Large intestine (tissue), 3 donors: ENCODE measurements around the gene RALGPS1. TPM values are rescaled to one million over a fixed set of nuclear protein-coding genes. Genes with fewer than 3 reads are reported as not detected.
A peak's percentile ranks its signal among the peaks of the same experiment; 100 is the strongest.

Source experiments
- DNase-seq, 2 donors: peaks; one replicate each; pipeline versions ENCODE4 v3.0.0 to v3.0.0-alpha.2; 2013
- H3K27ac ChIP-seq: one replicate; pipeline ENCODE4 v1.5.1; 2013; ENCODE audit warnings: low read length
- H3K27me3 ChIP-seq: 2 replicates; pipeline ENCODE4 v1.6.1; 2013; ENCODE audit warnings: low read length; ENCODE audit not compliant: control insufficient read depth, insufficient read depth
- H3K36me3 ChIP-seq: 2 replicates; pipeline ENCODE4 v1.6.1; 2013; ENCODE audit warnings: low read length; ENCODE audit not compliant: control insufficient read depth, insufficient read depth
- H3K4me1 ChIP-seq: one replicate; pipeline ENCODE4 v1.6.1; 2013; ENCODE audit warnings: low read length; ENCODE audit not compliant: control insufficient read depth, insufficient read depth
- H3K4me3 ChIP-seq: one replicate; pipeline ENCODE4 v1.5.1; 2013; ENCODE audit warnings: low read length
- H3K9me3 ChIP-seq: one replicate; pipeline ENCODE4 v1.6.1; 2013; ENCODE audit warnings: mild to moderate bottlenecking, low read depth, low read length, moderate library complexity; ENCODE audit not compliant: control insufficient read depth
- WGBS: methylation state at CpG from one replicate; pipeline ENCODE4 v1.1.5; 2013; ENCODE audit warnings: low lambda C conversion rate; ENCODE audit not compliant: insufficient coverage; 5-methylcytosine and 5-hydroxymethylcytosine counted together
- polyA plus RNA-seq: library from polyadenylated mRNA; unstranded; fragments of 120-200 nt; gene quantifications from one replicate; pipeline ENCODE4 v1.2.1, GENCODE V29; 2013

The RALGPS1 gene
- polyA plus RNA-seq, 1 donor: 58.8 TPM

GRCh38 chr9:127059765-127060361 is 145.3 kb downstream of the RALGPS1 start:
- no peaks in the 10 kb centered on the region for H3K9me3 ChIP-seq
- H3K36me3 ChIP-seq: peaks cover 33% of the 10 kb centered on the region
- no CpG with 5 or more reads among the region's 4 CpGs for WGBS
- H3K4me3 ChIP-seq: no peak overlapping the region
- H3K27ac ChIP-seq: no peak overlapping the region
- peaks cover 12% of the 10 kb centered on the region for H3K4me1 ChIP-seq
- H3K27me3 ChIP-seq: no peaks in the 10 kb centered on the region
- DNase-seq: no peak

DNA sequence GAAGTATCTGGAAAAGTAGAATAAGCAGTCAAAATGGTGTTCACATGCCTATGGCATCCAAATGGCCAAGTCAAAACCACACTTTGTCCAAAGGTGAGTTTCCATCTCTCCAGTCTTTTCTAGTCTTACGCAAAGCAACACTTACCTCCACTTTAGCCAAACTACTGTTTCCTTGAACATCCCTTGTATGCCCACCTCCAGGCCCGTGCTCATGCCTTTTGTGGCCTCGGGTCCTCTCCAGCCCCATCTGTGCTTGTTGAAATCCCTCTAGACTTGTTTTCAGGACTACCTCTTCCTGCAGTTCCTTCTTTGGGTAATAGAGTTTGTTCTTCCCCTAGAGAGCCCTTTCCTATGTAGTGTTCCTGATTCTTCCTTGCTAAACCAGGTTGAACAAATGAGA is 146.8 kb downstream of the RALGPS1 start:
- H3K4me1 ChIP-seq: peaks cover 20% of the 10 kb centered on the region
- H3K4me3 ChIP-seq: no peak overlapping the region
- no peaks in the 10 kb centered on the region for H3K9me3 ChIP-seq
- H3K36me3 ChIP-seq: peaks cover 27% of the 10 kb centered on the region
- no peak for DNase-seq
- no peaks in the 10 kb centered on the region for H3K27me3 ChIP-seq
- H3K27ac ChIP-seq: no peak overlapping the region
- WGBS: 100% methylated on average over 2 of the region's 3 CpGs

- no peak for DNase-seq
- Histone ChIP-seq H3K36me3 (peaks cover 16% of the 10 kb centered on the region), H3K4me1 (peaks cover 21% of the 10 kb centered on the region), H3K27me3 (no peaks in the 10 kb centered on the region), H3K9me3 (no peaks in the 10 kb centered on the region), H3K27ac (no peak overlapping the region), H3K4me3 (no peak overlapping the region)
- WGBS: 100% methylated on average over 1 of the region's 2 CpGs
Observed at GRCh38 chr9:127064335-127064734, 149.8 kb downstream of the RALGPS1 start.

DNA sequence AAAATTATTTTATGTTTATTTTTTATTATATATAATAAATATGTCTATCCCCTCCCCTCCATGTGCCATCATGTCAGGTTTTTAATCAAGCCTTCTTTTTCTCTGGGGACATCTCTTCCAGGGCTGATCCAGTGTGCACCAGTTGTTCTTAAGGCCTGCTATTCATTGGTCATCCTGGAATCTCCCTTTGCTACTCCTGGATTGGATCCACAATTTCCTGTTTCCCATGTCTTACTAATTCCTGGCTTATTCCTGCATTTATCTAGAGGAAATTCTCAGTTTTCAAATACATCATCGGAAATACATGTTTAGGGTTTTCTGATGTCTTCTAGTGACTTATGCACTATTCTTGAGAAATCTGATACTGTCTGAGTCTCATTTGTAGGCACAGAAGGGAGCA is 151.0 kb downstream of the RALGPS1 start:
- WGBS: no CpG with 5 or more reads among the region's 1 CpG
- DNase-seq: no peak
- no peak overlapping the region for H3K27ac ChIP-seq

GRCh38 chr9:127066060-127066850 is 151.7 kb downstream of the RALGPS1 start:
- H3K4me3 ChIP-seq: no peak overlapping the region
- DNase-seq: no peak
- peaks cover 2% of the 10 kb centered on the region for H3K9me3 ChIP-seq
- H3K27ac ChIP-seq: peak overlapping the region; percentile 73
- H3K27me3 ChIP-seq: no peaks in the 10 kb centered on the region
- no CpG with 5 or more reads among the region's 9 CpGs for WGBS
- peaks cover 21% of the 10 kb centered on the region for H3K4me1 ChIP-seq
- H3K36me3 ChIP-seq: peaks cover 15% of the 10 kb centered on the region

More for the DNA sequence above, 151.0 kb downstream of the RALGPS1 start:
- no peaks in the 10 kb centered on the region for H3K27me3 ChIP-seq
- H3K4me3 ChIP-seq: no peak overlapping the region
- peaks cover 21% of the 10 kb centered on the region for H3K4me1 ChIP-seq
- no peaks in the 10 kb centered on the region for H3K9me3 ChIP-seq
- peaks cover 21% of the 10 kb centered on the region for H3K36me3 ChIP-seq

GRCh38 chr9:127066851-127067136 is 152.2 kb downstream of the RALGPS1 start:
- Histone ChIP-seq H3K27ac (peak overlapping the region; percentile 73), H3K9me3 (peaks cover 7% of the 10 kb centered on the region), H3K4me3 (no peak overlapping the region), H3K4me1 (peaks cover 21% of the 10 kb centered on the region), H3K36me3 (peaks cover 13% of the 10 kb centered on the region), H3K27me3 (no peaks in the 10 kb centered on the region)
- DNase-seq: peak; percentile 64 to 77
- WGBS: 20% methylated on average over 1 of the region's 2 CpGs

DNA sequence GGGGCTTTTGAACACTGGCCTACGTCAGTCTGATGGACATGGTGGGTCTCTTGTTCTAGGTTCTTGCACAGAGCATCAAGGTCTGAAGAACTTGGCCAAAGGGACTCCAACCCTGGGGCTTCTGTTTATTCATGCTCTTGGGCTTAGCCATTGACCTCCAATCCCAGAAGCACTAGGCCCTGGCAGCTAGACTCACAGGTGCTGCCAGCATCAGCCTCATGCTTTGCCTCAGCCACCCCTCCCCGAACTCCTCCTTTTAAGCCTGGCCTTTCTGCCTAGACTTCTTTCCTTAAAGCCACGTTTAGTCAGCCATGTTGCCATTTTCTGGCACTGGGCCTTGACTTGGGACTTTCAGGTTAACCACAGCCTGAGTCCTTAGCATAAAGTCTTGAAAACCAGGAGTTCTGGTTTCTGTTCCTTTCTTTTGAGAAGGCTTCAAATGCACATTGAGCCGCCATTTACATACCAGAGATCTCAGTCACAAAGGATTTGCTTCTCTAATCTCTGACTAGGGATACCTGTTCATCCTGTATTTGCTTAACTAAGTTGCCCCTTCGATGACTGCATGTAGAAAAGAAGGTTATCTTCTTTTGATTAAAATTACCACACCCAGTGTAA is 153.1 kb downstream of the RALGPS1 start:
- H3K4me1 ChIP-seq: peaks cover 21% of the 10 kb centered on the region
- peak overlapping the region; percentile 73 for H3K27ac ChIP-seq
- peak in 1 of 2 donors; percentile 42 for DNase-seq
- WGBS: 80% methylated on average over 1 of the region's 5 CpGs
- H3K36me3 ChIP-seq: peaks cover 16% of the 10 kb centered on the region
- H3K4me3 ChIP-seq: no peak overlapping the region
- no peaks in the 10 kb centered on the region for H3K27me3 ChIP-seq
- peaks cover 8% of the 10 kb centered on the region for H3K9me3 ChIP-seq

GRCh38 chr9:127074561-127075548 is 160.3 kb downstream of the RALGPS1 start:
- no CpG with 5 or more reads among the region's 4 CpGs for whole genome bisulfite sequencing
- H3K27me3 ChIP-seq: no peaks in the 10 kb centered on the region
- H3K36me3 ChIP-seq: peaks cover 8% of the 10 kb centered on the region
- no peak for DNase-seq
- no peak overlapping the region for H3K4me3 ChIP-seq
- H3K4me1 ChIP-seq: no peaks in the 10 kb centered on the region
- H3K27ac ChIP-seq: no peak overlapping the region
- peaks cover 11% of the 10 kb centered on the region for H3K9me3 ChIP-seq

DNA sequence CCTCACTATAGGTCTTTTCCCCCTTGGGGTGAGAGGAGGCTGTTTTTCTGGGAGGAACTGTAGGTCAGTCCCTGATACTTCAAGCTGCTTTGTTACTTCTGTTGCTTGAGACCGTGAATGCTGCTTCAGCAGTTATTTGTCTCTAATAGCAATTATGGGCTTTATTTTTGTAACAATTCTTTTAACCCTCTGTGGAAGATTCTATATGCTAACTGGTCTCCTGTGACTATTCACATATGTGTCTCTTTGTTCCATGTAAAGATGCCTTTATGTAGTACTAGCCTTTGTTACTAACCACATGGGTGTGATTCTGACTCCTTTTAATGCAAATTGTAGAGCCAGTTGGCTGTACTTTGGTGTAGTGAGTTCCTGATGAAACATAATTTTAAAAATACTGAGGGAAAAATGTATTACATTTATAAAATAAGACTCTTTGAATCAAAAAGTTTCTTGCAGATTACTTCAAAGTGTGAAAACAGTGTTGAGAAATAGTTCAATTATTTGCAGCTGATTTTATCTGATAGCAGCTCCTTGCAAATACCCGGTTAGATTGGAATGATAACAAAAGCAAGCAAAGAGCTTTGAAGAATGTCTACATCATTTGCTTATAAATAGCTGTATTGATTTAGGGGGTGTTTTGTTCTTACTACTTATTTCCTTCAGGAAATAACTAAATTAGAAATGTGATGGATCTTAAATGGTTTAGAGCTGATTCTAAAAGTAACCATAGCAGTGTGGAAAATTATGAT is 161.2 kb downstream of the RALGPS1 start:
- Histone ChIP-seq H3K4me3 (no peak overlapping the region), H3K36me3 (peaks cover 5% of the 10 kb centered on the region), H3K27me3 (no peaks in the 10 kb centered on the region), H3K27ac (no peak overlapping the region), H3K4me1 (no peaks in the 10 kb centered on the region), H3K9me3 (peaks cover 11% of the 10 kb centered on the region)
- WGBS: no CpG with 5 or more reads among the region's 2 CpGs
- no peak for DNase-seq
